Ishikawa (cell line): ENCODE results near the gene CES4A.

Experiments
- CEBPB ChIP-seq: IDR thresholded peaks from 2 replicates; pipeline ENCODE4 v1.6.1; 2012
- CREB1 ChIP-seq: IDR thresholded peaks from 2 replicates; pipeline ENCODE4 v1.6.1; 2012; ENCODE audit warnings: low read depth
- EGR1 ChIP-seq: IDR thresholded peaks from 2 replicates; pipeline ENCODE4 v1.6.1; 2012
- EP300 ChIP-seq: IDR thresholded peaks from 2 replicates; pipeline ENCODE4 v1.6.1; 2012; ENCODE audit warnings: borderline replicate concordance
- FOXM1 ChIP-seq: IDR thresholded peaks from 2 replicates; pipeline ENCODE4 v1.6.1; 2012; ENCODE audit warnings: low read depth, borderline replicate concordance
- NFIC ChIP-seq: IDR thresholded peaks from 2 replicates; pipeline ENCODE4 v1.6.1; 2012
- RAD21 ChIP-seq: IDR thresholded peaks from 2 replicates; pipeline ENCODE4 v1.6.1; 2012; ENCODE audit warnings: low read depth
- TAF1 ChIP-seq: IDR thresholded peaks from 2 replicates; pipeline ENCODE4 v1.6.1; 2012; ENCODE audit warnings: low read depth, mild to moderate bottlenecking
- TCF12 ChIP-seq: IDR thresholded peaks from 2 replicates; pipeline ENCODE4 v1.6.1; 2012; ENCODE audit warnings: low read depth
- TEAD4 ChIP-seq: IDR thresholded peaks from 2 replicates; pipeline ENCODE4 v1.6.1; 2012
- YY1 ChIP-seq: IDR thresholded peaks from 2 replicates; pipeline ENCODE4 v1.6.1; 2012; ENCODE audit warnings: low read depth
- ZBTB7A ChIP-seq: IDR thresholded peaks from 2 replicates; pipeline ENCODE4 v1.6.1; 2012; ENCODE audit warnings: low read depth
- TF ChIP-seq, protein P1 (sequence below): IDR thresholded peaks from 2 replicates; pipeline ENCODE4 v1.6.1; 2012
- TF ChIP-seq, protein P2 (sequence below): IDR thresholded peaks from 2 replicates; pipeline ENCODE4 v1.6.1; 2012
- TF ChIP-seq, protein P3 (sequence below): IDR thresholded peaks from 2 replicates; pipeline ENCODE4 v1.6.1; 2012; ENCODE audit warnings: low read depth, mild to moderate bottlenecking

CES4A gene

DNA sequence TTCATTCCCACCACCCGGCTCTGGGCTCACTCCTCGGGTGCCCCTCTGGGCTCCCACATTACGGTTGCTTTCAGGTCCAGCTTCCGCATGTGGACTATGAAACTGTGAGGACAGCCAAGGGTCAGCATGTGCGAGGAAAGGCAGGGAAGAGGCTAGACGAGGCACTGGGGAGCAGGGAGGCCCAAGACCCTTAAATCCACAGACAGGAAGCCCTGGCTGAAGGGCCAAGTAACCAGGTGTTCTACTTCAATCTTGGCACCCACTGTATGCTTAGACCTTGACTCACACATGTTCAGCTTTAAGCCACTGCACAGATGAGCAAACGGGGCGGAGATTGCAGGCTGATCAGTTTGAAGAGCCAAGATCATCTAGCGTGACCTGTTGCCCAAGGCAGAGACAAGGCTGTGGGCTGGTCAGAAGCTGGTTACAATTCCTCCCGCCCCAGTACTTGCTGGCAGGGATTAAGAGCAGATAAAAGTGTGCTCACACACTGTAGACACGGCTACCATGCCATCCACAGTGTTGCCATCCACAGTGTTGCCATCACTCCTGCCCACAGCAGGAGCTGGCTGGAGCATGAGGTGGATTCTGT lies at the start of gene CES4A:
Gene CES4A (plus strand): TSS at position 393 of the 592 bp plus-strand sequence. CDS start 184 bp downstream, at position 577.
- TF ChIP-seq TAF1 (no peak), EP300 (no peak), TCF12 (no peak), NFIC (no peak), TEAD4 (no peak), YY1 (no peak), EGR1 (no peak), CEBPB (no peak), CREB1 (no peak), ZBTB7A (no peak), FOXM1 (no peak), RAD21 (no peak)
- TF ChIP-seq, protein P1, sequence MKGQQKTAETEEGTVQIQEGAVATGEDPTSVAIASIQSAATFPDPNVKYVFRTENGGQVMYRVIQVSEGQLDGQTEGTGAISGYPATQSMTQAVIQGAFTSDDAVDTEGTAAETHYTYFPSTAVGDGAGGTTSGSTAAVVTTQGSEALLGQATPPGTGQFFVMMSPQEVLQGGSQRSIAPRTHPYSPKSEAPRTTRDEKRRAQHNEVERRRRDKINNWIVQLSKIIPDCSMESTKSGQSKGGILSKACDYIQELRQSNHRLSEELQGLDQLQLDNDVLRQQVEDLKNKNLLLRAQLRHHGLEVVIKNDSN = no peak
- TF ChIP-seq, protein P2, sequence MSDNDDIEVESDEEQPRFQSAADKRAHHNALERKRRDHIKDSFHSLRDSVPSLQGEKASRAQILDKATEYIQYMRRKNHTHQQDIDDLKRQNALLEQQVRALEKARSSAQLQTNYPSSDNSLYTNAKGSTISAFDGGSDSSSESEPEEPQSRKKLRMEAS = no peak
- TF ChIP-seq, protein P3, sequence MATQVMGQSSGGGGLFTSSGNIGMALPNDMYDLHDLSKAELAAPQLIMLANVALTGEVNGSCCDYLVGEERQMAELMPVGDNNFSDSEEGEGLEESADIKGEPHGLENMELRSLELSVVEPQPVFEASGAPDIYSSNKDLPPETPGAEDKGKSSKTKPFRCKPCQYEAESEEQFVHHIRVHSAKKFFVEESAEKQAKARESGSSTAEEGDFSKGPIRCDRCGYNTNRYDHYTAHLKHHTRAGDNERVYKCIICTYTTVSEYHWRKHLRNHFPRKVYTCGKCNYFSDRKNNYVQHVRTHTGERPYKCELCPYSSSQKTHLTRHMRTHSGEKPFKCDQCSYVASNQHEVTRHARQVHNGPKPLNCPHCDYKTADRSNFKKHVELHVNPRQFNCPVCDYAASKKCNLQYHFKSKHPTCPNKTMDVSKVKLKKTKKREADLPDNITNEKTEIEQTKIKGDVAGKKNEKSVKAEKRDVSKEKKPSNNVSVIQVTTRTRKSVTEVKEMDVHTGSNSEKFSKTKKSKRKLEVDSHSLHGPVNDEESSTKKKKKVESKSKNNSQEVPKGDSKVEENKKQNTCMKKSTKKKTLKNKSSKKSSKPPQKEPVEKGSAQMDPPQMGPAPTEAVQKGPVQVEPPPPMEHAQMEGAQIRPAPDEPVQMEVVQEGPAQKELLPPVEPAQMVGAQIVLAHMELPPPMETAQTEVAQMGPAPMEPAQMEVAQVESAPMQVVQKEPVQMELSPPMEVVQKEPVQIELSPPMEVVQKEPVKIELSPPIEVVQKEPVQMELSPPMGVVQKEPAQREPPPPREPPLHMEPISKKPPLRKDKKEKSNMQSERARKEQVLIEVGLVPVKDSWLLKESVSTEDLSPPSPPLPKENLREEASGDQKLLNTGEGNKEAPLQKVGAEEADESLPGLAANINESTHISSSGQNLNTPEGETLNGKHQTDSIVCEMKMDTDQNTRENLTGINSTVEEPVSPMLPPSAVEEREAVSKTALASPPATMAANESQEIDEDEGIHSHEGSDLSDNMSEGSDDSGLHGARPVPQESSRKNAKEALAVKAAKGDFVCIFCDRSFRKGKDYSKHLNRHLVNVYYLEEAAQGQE = no peak

DNA sequence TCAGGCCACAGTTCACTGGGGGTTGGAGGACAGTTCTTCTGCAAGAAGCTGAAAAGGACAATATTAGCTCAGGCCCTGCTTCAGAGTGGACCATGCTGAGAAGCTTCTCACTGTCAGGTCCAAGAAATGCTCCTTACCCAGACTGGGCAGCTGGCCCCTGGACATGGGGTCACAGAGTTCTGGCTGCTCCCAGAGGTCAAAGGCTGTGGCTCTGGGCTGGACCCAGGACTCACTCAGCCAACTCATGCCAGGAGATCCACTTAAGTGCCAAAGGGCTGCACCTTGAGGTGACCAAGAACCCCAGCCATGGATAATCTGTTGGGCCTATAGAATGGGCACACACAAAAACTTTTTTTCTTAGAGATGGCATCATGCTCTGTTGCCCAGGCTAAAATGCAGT lies 49.0 kb upstream of the CES4A start:
- no peak for TF ChIP-seq EP300
- TF ChIP-seq FOXM1 = no peak
- no peak for TF ChIP-seq CREB1
- TF ChIP-seq CEBPB = no peak
- TF ChIP-seq, protein P3 = no peak
- no peak for TF ChIP-seq YY1
- no peak for TF ChIP-seq TCF12
- TF ChIP-seq EGR1 = no peak
- no peak for TF ChIP-seq NFIC
- no peak for TF ChIP-seq TEAD4
- no peak for TF ChIP-seq TAF1
- TF ChIP-seq, protein P1 = no peak
- TF ChIP-seq RAD21 = no peak
- TF ChIP-seq, protein P2 = no peak
- no peak for TF ChIP-seq ZBTB7A

DNA sequence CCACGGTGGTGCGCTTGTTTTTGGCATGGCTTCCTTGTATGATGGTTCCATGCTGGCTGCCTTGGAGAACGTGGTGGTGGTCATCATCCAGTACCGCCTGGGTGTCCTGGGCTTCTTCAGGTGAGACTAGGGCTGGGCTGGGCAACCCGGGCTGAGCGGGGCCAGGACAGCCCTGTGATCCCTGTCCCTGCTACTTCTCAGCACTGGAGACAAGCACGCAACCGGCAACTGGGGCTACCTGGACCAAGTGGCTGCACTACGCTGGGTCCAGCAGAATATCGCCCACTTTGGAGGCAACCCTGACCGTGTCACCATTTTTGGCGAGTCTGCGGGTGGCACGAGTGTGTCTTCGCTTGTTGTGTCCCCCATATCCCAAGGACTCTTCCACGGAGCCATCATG lies 48.2 kb upstream of the CES4A start:
- no peak for TF ChIP-seq TAF1
- no peak for TF ChIP-seq RAD21
- TF ChIP-seq, protein P2 = no peak
- TF ChIP-seq YY1 = no peak
- TF ChIP-seq ZBTB7A = no peak
- no peak for TF ChIP-seq EP300
- no peak for TF ChIP-seq EGR1
- TF ChIP-seq CREB1 = no peak
- no peak for TF ChIP-seq TCF12
- TF ChIP-seq, protein P3 = no peak
- no peak for TF ChIP-seq FOXM1
- no peak for TF ChIP-seq NFIC

DNA sequence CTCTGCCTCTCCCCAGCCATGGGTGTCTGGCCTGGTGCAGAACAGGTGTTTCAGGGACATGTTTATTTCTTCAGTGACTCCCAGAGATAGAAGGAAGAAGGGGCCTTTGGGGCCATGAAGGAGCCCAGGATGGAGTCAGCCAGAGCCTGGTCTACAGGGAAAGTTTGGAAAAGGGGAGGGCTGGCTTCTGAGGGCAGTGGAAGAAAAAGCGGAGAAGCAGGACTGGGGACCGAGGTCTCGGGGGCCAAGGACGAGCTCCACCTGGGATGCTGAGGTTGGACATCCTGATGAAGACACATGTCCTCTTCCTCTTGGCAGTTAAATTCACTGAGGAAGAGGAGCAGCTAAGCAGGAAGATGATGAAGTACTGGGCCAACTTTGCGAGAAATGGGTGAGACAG lies 45.4 kb upstream of the CES4A start:
- TF ChIP-seq, protein P2 = no peak
- TF ChIP-seq YY1 (no peak), FOXM1 (no peak), TAF1 (no peak), TEAD4 (no peak), NFIC (no peak), RAD21 (no peak), CEBPB (no peak), ZBTB7A (no peak), TCF12 (no peak), CREB1 (no peak), EGR1 (no peak), EP300 (no peak)
- TF ChIP-seq, protein P3 = no peak
- TF ChIP-seq, protein P1 = no peak
